HL-60/S4 treated with retinoic acid at 250 ng/mL for 4 days and 3 days (cell line): ENCODE measurements around the gene PHF20.
"Not testable (repeated sequence)": the region's sequence is repeated elsewhere in the genome, so short reads cannot be mapped to it uniquely, and the experiment has no call there.

Experiments used
- in situ Hi-C: fragments of 300-500 bp; cut with MboI; formaldehyde crosslinking; loops from 2 replicates; pipeline ENCODE4 v1.7.0; 2022; ENCODE audit warnings: low sequenced_read_pairs

Gene PHF20

DNA sequence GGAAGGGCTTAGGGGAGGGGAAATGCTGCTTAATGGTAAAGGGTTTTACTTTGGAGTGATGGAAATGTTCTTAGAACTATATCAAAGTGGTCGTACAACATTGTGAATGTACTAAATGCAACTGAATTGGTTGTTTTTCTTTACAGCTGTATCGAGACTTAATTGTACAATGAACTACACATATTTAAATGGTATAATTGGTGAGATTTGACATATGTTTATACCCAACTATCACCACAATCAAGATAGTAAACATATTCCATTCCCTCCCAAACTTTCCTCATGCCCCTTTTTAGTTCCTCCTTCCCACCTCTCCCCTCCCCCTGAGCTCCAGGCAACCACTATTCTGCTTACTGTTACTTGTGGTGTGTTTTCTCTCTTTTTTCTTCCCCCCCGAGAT, 138.4 kb downstream of the PHF20 start:
- in situ Hi-C loops, result no loop called here

GRCh38 chr20:35912881-35913280, 141.1 kb downstream of the PHF20 start:
- in situ Hi-C loops, result no loop called here

DNA sequence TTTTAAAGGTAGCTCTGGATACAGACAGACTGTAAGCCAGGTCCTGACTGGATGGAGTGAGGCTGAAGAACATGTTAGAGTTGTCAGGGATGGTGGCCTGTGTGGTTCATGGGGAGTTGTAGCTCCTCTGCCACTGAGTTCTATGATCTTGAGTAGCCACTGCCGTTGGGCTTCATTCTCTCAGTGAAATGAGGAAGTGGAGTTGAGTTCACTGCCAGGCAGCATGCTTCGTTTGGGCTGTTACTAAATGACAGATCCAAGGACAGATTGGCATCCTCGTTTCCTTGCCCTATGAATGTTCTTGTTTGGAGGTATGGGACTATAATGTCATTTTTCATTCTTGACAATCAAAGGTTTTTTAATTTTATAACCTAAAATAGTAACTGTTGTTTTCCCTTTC, 145.3 kb downstream of the PHF20 start:
- in situ Hi-C loops, result no loop called here

DNA sequence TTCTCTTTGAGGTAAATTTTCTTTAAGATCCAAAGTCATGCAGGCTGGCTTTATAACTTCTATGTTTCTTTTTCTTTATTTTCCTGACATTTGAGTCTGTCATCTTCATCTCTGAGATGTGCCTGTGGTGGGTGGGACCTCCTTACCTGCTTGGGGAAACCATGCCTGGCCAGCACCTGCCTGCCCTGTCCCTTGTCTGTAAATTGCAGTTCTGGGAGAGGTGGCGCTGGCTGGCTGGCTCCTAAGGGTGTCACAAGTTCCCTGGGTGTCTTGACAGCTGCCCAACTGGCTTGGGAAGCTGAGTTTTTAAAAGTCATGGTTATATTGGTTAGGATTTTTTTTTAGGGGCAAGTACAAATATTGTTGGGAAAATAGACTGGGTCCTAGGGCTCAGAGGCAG, 146.2 kb downstream of the PHF20 start:
- in situ Hi-C loops, result no loop called here

DNA sequence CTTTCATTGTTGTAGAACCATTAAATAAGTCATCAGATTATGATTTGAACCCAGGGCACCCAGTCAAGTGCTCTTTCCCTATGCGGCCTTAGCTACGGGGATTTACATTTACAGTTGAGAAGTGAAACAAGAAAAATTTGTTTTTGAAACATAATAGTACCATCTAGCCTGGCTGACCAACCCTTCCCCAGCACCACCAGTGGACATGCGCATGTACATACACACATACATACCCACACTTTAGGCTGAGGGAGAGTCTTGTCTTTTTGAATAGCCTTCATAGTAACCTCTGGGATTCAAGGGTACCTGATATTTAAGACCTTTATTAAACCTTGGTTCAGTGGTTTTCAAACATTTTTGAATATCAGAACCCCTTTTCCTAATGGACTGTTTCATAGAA, 148.7 kb downstream of the PHF20 start:
- in situ Hi-C loops, result no loop called here

- in situ Hi-C loops, result no loop called here
Measured at GRCh38 chr20:35929301-35929700, 157.5 kb downstream of the PHF20 start.

- in situ Hi-C loops, result no loop called here
Measured at GRCh38 chr20:35934050-35934449, 162.2 kb downstream of the PHF20 start.

- in situ Hi-C loops, result no loop called here
Measured at GRCh38 chr20:35939264-35939663, 167.4 kb downstream of the PHF20 start.

DNA sequence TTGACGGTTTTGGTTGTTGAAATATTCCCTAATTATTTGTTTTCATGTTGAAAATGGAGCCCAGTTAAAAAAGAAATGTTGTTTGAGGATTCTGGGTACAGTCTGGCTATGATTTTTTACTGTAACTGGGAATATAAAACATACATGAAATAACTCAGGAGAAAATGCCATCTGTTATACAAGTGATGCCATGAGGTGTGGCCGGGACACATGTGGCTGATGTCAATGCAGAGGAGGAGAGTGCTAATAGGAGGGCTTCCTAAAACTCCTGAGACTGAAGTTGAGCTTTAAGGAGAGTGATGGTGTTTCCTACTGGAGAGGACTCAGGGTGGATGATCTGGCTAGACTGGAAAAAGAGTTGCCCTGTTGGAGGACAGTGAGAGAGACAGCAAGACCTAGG, 169.8 kb downstream of the PHF20 start:
- in situ Hi-C loops, result no loop called here

DNA sequence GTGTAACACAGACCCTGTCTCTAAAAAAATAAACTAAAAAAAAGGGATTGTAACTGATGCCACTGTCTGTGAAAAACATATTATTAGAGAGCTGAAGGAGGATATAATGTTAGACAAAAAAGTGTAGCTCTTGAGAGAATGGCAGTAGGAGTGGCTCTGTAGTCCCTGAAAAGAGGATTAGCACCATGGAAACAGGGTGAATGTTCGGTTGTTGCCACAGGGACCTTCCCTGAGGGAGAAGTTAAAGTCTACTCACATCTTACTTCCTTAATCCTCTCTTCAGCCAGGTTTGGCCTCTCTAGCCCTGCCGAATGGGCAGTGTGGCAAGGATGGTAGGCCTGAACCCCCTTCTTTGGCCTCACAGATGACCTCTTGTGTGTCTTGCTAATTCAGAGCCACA, 170.4 kb downstream of the PHF20 start:
- in situ Hi-C loops, result no loop called here

DNA sequence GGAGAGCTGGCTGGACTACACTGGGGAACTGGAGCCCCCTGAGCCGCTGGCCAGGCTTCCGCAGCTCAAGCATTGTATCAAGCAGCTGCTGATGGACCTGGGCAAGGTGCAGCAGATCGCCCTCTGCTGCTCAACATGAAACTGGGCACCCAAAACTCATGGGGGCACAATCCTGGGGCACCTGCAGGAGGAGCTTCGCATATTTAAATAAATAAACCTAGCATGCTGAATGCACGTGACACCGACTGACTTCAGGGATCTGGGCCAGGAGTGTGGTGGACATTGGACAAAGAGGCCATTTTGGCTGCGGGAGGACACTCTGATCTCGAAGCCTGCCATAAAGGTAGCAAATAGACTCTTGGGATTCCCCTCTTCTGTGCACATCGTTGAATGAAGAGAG, 175.7 kb downstream of the PHF20 start:
- in situ Hi-C loops, result no loop called here

DNA sequence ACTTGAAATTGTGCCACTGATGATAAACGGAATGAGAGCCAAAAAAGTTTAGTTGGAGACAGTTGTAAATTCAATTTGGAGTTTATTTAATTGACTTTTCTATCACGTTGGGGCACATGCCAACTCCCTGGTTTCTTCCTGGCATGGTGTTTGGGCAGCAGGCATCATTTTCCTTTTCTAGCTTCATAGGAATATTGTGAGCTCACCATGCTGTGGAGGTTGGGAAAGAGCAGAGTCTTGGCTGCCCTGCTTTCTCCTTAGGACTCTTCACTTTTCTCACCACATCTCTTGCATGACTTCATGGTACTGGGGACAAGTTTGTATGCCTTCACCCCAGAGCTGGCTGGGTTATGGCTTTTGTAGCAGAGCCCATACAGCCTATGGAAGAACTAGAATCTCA, 176.1 kb downstream of the PHF20 start:
- in situ Hi-C loops, result no loop called here

DNA sequence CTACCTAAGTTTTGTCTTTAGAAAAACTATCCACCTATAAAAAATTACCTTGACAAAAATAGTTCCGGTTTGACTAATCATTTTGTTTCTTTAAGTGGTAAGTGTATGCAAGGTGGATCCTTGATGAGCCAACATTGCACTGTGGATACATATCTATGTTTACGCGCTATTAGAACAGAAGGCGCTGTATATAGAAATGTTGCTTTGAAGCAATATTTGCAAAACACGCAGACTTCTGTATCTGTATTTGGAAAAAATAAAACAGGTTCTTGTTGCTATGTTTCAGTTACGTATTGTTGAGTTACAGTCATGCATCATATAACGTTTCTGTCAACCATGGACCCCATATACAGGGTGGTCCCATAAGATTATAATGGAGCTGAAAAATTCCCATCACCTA, 178.3 kb downstream of the PHF20 start:
- in situ Hi-C loops, result no loop called here

DNA sequence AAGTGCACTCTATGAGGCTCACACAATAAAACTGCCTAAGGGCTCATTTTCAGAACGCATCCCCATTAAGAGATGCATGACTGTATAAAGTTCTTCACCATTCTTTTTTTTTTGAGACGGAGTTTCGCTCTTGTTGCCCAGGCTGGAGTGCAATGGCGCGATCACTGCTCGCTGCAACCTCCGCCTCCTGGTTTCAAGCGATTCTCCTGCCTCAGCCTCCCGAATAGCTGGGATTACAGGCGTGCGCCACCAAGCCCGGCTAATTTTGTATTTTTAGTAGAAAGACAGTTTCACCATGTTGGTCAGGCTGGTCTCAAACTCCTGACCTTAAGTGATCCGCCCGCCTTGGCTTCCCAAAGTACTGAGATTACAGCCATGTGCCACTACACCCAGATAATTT, 180.3 kb downstream of the PHF20 start:
- in situ Hi-C loops, result not testable (repeated sequence)

- in situ Hi-C loops, result no loop called here
Measured at GRCh38 chr20:35952480-35953386, 180.9 kb downstream of the PHF20 start.

DNA sequence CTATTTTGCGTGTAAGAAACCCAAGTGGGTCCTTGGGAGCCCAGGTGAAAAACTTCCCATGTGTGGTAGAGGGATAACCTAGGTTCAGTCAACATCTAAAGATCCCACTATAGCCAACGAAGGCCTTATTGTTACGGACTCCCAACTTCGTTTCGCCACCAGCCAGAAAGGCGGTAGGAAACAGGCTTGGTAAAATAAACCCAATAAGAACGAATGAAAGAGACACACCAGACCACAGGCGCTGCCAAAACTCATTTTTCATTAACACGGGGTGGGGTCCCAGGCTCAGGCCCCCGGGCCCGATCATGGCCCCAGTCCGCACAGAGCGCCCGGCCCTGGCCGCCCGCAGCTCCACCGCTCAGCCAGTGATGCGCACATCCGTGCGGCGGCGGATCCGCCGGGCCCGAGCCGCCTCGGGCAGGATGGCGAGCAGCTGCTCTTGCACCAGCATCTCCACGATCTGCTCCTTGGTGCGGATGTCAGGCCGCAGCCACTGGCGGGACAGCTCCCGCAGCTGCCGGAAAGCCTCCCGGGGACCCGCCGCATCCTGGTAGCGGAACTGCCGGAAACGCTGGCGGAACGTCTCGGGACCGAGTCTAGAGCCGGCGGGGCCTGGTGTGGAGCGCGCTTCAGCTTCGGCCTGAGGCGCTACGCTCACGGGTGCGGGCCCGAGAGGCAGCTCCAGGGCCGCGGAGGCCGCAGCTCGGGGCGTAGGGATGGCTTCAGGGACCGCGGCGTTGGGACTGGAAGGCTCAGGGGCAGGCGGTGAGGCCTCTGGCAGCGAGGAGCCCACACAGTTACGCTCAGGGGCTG, 181.8 kb downstream of the PHF20 start:
- in situ Hi-C loops, result no loop called here

DNA sequence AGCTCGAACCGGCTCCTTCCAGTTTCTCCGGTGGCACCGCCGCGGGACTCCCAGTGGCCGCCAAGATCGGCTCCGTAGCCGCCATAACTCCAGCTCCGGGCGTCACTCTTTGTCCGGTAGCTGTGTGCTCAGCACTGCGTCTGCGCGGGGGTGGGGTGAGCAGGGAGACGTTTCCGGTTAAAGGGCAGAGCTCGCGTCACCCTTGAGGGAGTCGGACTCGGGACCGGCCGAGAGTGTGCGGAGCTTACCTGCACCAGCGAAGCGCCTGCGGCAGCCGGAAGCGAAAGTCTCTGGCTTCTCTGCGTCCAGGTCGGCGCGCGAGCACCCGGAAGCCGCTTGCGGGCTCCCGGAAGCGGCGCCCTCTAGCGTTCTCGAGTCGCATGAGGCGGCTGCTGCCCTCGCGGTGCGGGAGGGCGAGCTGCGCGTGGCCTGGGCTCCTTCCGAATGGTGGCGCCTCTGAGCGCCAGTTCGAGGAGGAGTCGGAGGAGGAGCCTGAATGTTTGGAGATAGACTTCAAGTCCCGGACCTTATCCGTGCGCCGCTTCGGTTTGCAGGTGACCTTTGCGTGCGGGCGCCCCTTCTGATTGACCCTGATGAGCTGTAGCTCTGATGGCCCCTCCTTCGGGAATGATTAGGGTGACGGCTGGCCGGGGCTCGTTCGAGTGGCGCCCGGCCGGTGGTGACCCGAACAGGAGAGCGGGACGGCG, 182.5 kb downstream of the PHF20 start, which contains the start of gene SCAND1:
TSS of gene SCAND1 (minus strand) at position 303 of the 707 bp plus-strand sequence. CDS start at position 85, 218 bp downstream.
- in situ Hi-C loops, result no loop called here

DNA sequence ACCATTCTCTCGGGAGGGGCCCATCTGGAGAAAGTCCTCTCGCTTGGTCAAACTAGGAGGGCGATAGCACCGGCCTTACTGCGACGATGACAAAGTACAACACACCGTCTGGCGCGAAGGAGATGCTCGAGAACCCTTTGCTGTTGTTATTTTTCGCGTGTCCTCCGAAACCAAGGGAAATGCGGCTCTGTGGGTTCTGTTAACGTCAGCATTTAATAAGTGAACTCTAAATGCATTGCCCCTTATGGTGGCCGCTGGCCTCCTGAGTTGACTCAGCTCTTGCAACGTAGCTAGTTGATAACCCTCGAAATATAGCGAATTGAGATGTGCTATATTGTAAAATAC, 183.1 kb downstream of the PHF20 start:
- in situ Hi-C loops, result no loop called here

DNA sequence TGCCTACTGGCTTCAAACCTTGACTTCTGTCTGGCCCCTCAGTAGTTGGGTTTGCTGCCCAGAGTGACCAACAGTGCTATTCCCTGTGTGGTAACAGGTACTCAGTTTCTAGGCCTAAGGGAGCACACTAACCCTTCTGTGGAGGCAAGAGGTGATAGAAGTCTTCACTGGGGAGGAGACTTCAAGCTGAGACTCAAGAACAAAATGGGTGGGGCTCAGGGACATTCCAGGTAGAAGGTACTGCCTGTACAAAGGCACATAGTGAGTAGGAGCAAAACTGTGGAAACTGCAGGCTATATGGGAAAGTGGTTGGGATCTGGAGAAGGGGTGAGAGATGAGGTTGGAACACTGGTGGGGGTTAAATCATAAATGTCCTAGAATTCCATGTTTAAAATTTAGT, 184.8 kb downstream of the PHF20 start:
- in situ Hi-C loops, result no loop called here

- in situ Hi-C loops, result not testable (repeated sequence)
Measured at GRCh38 chr20:35959291-35959690, 187.5 kb downstream of the PHF20 start.

DNA sequence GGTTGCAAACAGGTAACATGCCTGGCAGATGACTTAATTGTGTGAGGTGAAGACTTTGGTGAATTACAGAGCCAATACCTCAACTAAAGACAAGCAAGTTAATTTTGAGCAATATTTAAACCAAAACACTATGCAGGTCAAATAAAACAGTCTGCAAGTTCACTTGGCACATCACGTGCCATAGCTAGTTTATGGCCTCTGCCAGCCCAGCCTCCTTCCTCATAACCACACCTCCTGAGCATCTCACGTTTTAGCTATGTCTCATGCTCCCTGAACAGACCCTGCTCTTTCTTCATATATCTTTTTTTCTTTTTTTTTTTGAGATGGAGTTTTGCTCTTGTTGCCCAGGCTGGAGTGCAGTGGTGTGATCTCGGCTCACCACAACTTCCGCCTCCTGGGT, 192.1 kb downstream of the PHF20 start:
- in situ Hi-C loops, result no loop called here
